ENCODE results near the gene IL34. TPM values are rescaled to one million over a fixed set of nuclear protein-coding genes. Genes with fewer than 3 reads are reported as not detected.

IL34 gene
- total and polyA plus RNA-seq, 2 of the 13 experiments (the other 11 are each of a cell fraction or from before 2014, with no cell fraction given) = 1.2 to 1.3 TPM

GRCh38 chr16:70630960-70631745 is 15.2 kb upstream of the IL34 start (continued):
- TF ChIP-seq ZSCAN5A (CRISPR knock-in tag; IDR thresholded peaks at IDR 0.05; ENCODE audit: borderline replicate concordance) = no peak
- no peak for TF ChIP-seq ATM (IDR thresholded peaks at IDR 0.05; ENCODE audit: borderline replicate concordance)

- Histone ChIP-seq H3K4me3 (replicated peaks in 1 of 3; ENCODE audit: insufficient read depth in 1 of 3, low read depth in 2 of 3, low read length in 3 of 3) (no peak overlapping the region), H3K9ac (ENCODE audit: insufficient read depth, low read depth, low read length) (no peak overlapping the region), H2AFZ (ENCODE audit: low read length) (no peak overlapping the region), H3K27me3 (ENCODE audit: control insufficient read depth in 1 of 2, insufficient read depth in 2 of 2, low read length in 2 of 2) (no peaks in the 10 kb centered on the region), H3K27ac (ENCODE audit: extremely low read length, insufficient read depth, low read length) (no peak overlapping the region), H3K4me2 (ENCODE audit: low read depth, low read length) (no peak overlapping the region), H3K4me1 (ENCODE audit: insufficient read depth, low read length) (peaks cover 14% of the 10 kb centered on the region; the same call in 1 of the 2 replicates), H3K36me3 (replicated peaks in 1 of 2; ENCODE audit: control insufficient read depth in 1 of 2, insufficient read depth in 2 of 2, low read length in 2 of 2) (no peaks in the 10 kb centered on the region), H4K20me1 (ENCODE audit: insufficient read depth, low read length) (no peaks in the 10 kb centered on the region), H3K9me3 (ENCODE audit: low read length) (0 out of 2 replicates have a peak, but pooled peaks cover 6% of the 10 kb centered on the region), H3K79me2 (ENCODE audit: insufficient read depth, low read length) (no peaks in the 10 kb centered on the region)
- 65% methylated on average over 5 of the region's 5 CpGs for WGBS (ENCODE audit: low lambda C conversion rate)
- no TSS peak for BruUV-seq (replicated peaks)
- no peak for FAIRE-seq
- in situ Hi-C loops (cut with HindIII; ENCODE audit: extremely low pct_ligation_motif_present, low pct_unique_long_range_greater_than_20kb) (no loop called here), intact Hi-C loops (cut with micrococcal nuclease; ENCODE audit: unreplicated experiment) (no loop called here)
- no peak for DNase-seq (ENCODE audit: low spot score)
- POLR2A ChIA-PET = no interaction called here
- CTCF ChIA-PET (ENCODE audit: low intra/inter-chr PET ratio, low total read pairs) = no interaction called here
- no peak for ATAC-seq
- TF ChIP-seq ZFAT (CRISPR knock-in tag; conservative IDR thresholded peaks at IDR 0.05) = no peak
- TF ChIP-seq ZFP1 (CRISPR knock-in tag; IDR thresholded peaks at IDR 0.05) = no peak
- no peak for TF ChIP-seq ZNF598 (CRISPR knock-in tag; IDR thresholded peaks at IDR 0.05; ENCODE audit: borderline replicate concordance)
- TF ChIP-seq RBM22 (optimal IDR thresholded peaks at IDR 0.05; ENCODE audit: low read length) = no peak
- no peak for TF ChIP-seq ZNF138 (CRISPR knock-in tag; IDR thresholded peaks at IDR 0.05; ENCODE audit: low read depth)
- no peak for TF ChIP-seq ZSCAN22 (CRISPR knock-in tag; IDR thresholded peaks at IDR 0.05)
- no peak for TF ChIP-seq HOXA9 (CRISPR knock-in tag; IDR thresholded peaks at IDR 0.05; ENCODE audit: borderline replicate concordance)
- TF ChIP-seq HDAC2 (CRISPR knock-in tag; IDR thresholded peaks at IDR 0.05) = no peak
- no peak for TF ChIP-seq ZBTB38 (CRISPR knock-in tag; IDR thresholded peaks at IDR 0.05)
- TF ChIP-seq ZNF317 (CRISPR knock-in tag; IDR thresholded peaks at IDR 0.05) = no peak
- TF ChIP-seq TFDP1 (CRISPR knock-in tag; IDR thresholded peaks at IDR 0.05; ENCODE audit: borderline replicate concordance) = no peak
- TF ChIP-seq HNRNPLL (IDR thresholded peaks at IDR 0.05; ENCODE audit: low read depth, low read length, poor library complexity, severe bottlenecking) = no peak
- TF ChIP-seq ZNF281 (CRISPR knock-in tag; IDR thresholded peaks at IDR 0.05; ENCODE audit: borderline replicate concordance) = no peak
- TF ChIP-seq ZNF580 (CRISPR knock-in tag; IDR thresholded peaks at IDR 0.05; ENCODE audit: borderline replicate concordance, low read depth) = no peak
- no peak for TF ChIP-seq ZNF3 (CRISPR knock-in tag; IDR thresholded peaks at IDR 0.05)
- no peak for TF ChIP-seq ZNF850 (CRISPR knock-in tag; conservative IDR thresholded peaks at IDR 0.05)
- TF ChIP-seq KDM4B (CRISPR knock-in tag; IDR thresholded peaks at IDR 0.05) = no peak
Measured at GRCh38 chr16:70632273-70632672, 14.1 kb upstream of the IL34 start.
